GM19025 (cell line): ENCODE data around the gene KSR2.

Experiments
- ATAC-seq: cut with Tn5 transposase; IDR thresholded peaks from one replicate; pipeline ENCODE4 v1.9.1; 2021; ENCODE audit warnings: mild to moderate bottlenecking, low read depth, moderate library complexity; ENCODE audit not compliant: unreplicated experiment

Gene KSR2

GRCh38 chr12:117968151-117968789 is 520 bp downstream of the KSR2 start:
- no peak for ATAC-seq

DNA sequence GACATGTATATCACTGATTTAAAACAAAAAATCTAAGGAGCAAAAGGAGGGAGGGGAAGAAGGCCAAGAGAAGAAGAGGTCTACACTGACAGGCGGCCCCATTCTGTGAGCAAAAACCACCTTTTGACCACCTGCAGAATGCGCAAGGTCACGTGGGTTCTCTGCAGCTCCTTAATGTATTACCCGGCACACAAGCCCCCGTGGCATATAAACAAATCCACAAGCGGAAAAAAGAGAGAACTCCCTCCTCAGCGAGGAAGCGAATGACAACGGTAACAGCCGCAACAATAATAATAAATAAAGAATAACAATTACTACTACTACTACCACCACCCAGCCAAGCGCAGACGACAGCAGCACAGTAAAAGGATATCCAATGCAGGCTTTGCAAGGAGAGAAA is 1.3 kb downstream of the KSR2 start:
- no peak for ATAC-seq

DNA sequence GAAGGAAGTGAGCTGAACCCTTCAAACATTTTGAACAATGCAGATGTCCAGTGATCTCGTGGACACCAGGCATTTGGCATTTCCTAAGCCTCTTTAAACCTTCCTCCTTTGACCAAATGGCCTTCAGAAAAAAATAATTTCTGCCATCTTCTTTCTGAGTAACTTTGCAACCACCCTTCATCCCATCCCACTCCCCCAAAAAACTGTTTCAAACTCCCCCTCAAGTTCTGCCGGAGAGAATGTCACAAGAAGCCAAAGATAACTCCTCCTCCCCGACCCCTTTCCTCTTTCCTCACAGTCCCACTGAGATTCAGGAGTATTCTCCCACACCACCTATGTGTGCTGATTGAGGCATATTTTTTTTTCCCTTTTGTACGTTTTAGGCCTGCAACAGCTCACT is 1.7 kb downstream of the KSR2 start:
- ATAC-seq = no peak

DNA sequence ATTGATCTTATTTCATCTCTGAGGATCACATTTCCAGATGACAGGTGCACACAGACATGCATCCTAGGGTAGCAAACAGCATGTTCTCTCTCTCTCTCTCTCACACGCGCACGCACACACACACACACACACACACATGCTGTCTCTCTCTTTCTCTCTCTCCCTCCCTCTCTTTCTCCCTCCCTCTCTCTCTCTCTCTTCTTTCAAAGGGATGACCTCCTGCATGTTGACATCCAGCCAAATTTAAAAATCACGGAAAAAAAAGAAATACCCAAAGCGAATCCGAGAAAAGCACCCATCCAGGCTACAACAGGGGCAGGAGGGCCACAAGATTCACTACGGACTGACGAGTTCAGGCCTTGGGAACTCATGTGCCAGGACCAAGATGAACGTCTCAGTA is 2.3 kb downstream of the KSR2 start:
- ATAC-seq = no peak

DNA sequence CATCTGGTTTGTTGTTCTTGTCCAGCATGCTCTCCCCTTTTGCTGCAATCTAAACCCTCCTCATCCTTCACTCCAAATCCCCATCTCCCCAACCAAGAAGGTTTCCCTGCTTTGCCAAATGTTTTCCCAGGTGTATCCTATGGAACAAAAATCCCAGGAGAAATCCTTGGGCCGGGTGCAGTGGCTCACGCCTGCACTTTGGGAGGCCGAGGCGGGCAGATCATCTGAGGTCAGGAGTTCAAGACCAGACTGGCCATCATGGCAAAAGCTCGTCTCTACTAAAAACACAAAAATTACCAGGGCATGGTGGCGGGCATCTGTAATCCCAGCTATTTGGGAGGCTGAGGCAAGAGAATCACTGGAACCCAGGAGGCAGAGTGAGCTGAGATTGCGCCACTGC is 5.0 kb downstream of the KSR2 start:
- no peak for ATAC-seq

- ATAC-seq = no peak
These were observed 31.9 kb downstream of the KSR2 start for GRCh38 chr12:117936722-117937484.

- ATAC-seq = no peak
These were observed 35.2 kb downstream of the KSR2 start for GRCh38 chr12:117933545-117933944.

GRCh38 chr12:117926391-117926899 is 42.3 kb downstream of the KSR2 start:
- no peak for ATAC-seq

DNA sequence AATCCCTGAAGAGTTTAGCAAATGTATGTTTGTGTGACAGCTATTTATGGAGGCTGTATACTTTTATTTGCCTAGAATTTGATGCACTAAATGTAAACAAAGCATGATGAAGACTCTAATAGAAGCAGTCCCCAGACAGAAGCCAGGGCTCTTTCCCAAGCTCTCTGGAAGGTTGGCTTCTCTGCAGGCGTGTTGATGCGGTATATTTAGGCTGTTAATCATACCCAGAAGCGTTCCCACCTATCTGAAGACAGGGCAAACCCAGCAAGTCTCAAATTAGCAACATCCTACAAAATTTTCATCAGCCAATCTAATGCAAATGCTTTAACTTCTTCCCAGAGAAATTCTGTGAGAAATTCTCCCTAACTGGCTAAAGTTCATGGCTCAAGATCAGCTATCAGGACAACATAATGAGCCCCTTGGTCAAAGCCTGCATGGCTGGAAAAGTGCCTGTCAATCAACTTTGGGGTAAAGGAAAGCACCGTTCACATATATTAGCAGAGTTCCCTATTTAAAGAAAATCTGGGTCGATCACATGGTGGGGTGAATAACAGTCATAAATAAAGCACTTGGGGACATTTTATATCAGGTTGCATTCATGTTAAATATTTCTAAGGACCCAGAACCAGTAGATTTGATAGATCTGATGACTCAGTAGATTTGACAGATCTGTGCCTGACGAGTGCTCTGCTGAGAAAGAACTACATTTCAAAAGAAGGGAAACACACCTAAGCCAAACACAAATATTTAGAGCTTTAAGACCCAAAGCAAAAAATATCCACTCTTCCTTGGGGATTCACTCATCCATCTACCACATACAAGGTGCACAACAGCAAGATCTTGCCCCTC is 46.6 kb downstream of the KSR2 start:
- ATAC-seq = no peak

- no peak for ATAC-seq
These were observed 49.3 kb downstream of the KSR2 start for GRCh38 chr12:117919479-117919878.

- ATAC-seq = no peak
These were observed 54.1 kb downstream of the KSR2 start for GRCh38 chr12:117914686-117915085.

- no peak for ATAC-seq
These were observed 56.0 kb downstream of the KSR2 start for GRCh38 chr12:117912756-117913155.

GRCh38 chr12:117908411-117908810 is 60.4 kb downstream of the KSR2 start:
- ATAC-seq = no peak

DNA sequence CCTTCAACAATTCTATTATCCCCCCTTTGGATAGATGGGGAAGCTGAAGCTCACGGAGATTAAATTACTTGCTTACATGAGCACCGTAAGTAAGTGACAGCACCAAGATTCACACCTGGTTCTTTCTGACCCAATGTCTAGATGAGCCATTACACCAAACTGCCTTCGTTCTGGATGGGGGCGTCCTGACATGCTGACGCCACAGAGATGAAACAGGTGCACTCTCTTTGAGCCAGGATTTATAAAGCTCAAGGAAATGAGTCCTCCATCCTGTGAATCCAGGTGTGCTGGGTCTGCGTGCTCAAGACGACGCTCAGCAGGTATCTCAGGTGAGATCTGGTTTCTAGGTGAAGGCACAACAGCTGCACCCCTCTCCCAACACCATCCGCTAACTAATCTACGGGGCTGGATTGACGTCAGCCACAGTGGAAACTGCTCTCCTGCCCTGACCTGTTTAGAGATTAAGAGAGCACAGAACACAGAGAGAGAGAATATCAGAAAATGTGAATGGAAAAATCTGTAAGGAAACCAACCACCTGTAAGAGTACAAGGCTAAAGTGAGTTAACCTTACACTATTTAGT is 61.6 kb downstream of the KSR2 start:
- ATAC-seq = no peak

DNA sequence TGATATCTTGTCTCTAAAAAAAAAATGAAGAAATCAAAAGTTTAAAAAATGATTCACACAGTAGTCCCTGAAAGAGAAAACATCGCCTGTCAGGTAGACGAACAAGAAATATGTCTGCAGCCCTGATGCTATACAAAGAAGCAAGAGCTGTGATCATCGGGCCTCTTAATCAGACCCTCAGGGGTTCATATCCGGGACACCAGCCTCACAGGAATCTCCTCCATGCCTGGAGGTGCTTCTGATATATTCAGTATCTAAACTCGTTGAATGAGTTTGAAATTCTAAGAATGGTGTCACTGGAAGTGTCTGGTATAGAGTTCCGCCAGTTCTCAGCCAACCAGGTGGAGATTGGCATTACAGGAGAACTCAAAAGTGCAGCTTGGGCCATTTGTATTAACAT is 64.7 kb downstream of the KSR2 start:
- ATAC-seq = no peak

DNA sequence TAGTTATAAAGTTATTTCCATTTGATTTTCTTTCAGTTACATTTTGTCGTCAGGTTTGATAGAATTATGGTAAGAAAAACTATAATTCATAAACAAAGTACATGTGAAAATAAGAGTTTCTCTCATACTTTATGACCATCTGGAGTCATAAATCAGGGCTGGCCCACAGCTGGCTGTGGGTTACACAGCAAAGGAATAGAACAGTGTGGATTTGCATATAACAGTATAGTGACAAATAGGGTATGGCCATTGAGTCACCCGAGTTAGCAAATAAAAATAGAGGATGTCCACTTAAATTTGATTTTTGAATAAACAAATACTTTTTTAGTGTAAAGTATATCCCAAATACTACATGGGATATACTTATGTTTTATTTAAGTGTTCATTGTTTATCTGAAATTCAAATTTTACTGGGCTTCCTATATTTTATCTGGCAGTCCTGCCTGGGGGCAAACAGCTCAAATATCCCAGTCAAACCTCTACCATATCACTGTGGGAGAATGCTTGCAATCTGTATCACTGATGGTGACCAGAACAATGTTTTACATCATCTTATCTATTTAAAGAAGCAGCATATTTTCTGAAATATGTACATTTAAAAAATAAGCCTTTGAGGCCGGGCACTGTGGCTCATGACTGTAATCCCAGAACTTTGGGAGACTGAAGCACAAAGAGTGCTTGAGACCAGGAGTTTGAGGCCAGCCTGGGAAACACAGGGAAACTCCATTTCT is 65.5 kb downstream of the KSR2 start:
- ATAC-seq = no peak

GRCh38 chr12:117901631-117902030 is 67.2 kb downstream of the KSR2 start:
- ATAC-seq = no peak

GRCh38 chr12:117900561-117900960 is 68.2 kb downstream of the KSR2 start:
- ATAC-seq = no peak

DNA sequence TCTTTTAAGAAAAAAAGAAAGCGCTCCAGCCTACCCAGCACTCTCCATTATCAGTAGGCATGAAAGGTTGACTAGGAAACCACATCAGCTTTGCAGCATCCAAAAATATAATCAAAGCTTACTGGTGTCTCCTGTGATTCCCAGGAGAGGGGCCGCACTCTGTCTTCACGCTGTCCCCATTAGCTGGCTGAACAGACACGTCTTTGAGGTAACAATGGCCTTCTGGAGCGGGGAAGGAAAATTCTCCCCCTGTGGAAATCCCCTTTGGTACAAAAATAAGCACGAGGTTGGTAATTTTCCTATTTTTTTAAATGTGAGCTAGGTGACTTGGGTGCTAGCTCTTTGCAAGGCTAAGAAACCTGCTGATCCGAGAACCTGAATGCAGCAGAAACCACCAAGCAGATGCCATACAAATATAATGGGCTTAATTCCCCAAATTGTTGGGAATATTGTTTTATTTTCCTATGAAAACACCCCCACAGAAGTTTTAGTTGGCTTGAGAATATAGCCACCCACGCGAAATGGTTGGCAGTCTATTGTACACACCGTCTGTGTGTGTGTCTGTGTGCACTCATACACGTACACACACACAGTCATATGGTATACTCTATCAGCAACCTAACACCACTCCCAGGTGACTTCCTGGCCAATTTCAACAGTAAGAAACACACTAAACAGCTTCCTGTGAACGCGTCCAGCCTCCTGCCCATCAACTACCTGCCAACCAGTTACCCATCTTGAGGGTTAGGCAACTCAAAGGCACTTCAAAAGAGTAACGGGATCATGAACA is 71.2 kb downstream of the KSR2 start:
- ATAC-seq = no peak
